ENCODE measurements around the gene SLC6A11. TPM values are rescaled to one million over a fixed set of nuclear protein-coding genes. Genes with fewer than 3 reads are reported as not detected.

Gene SLC6A11
- total RNA-seq, 4 donors from 2014 or later, result 0.21 to 1.4 TPM; not detected in 2

DNA sequence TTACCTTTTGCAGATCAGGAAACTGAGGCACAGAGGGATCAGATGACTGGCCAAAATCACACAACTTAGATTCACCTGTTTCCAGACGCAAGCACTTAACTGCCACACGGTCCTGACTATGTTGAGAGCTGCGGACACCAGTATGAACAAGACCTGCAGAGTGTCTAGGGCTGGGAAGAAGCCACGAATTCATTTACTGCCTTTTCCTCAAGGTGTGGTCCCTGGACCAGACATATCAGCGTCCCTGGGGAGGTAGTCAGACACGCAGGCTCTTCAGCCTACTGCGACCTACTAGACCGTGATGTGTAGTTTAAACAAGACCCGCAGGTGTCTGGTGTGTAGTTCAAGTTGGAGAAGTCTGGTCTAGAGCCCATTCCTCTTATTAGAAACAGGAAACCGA is 541 bp upstream of the SLC6A11 start:
- no peak overlapping the region for H3K4me3 ChIP-seq
- intact Hi-C loops (cut with DNase I; ENCODE audit: low total_unique reads), result no loop called here

GRCh38 chr3:10816863-10817253 is 830 bp downstream of the SLC6A11 start:
- TF ChIP-seq POLR2A (IDR thresholded peaks at IDR 0.05) (no peak), CTCF (IDR thresholded peaks at IDR 0.05) (no peak)
- Histone ChIP-seq H3K36me3 (no peaks in the 10 kb centered on the region), H3K4me3 (no peak overlapping the region), H3K9me3 (no peaks in the 10 kb centered on the region), H3K4me1 (no peaks in the 10 kb centered on the region), H3K27ac (no peak overlapping the region), H3K27me3 (no peaks in the 10 kb centered on the region)
- intact Hi-C loops (cut with DNase I; ENCODE audit: low total_unique reads), result no loop called here
- no peak for DNase-seq

More for the DNA sequence above, 541 bp upstream of the SLC6A11 start:
- Histone ChIP-seq H3K27me3 (no peaks in the 10 kb centered on the region), H3K4me1 (no peaks in the 10 kb centered on the region), H3K27ac (no peak overlapping the region), H3K9me3 (no peaks in the 10 kb centered on the region), H3K36me3 (no peaks in the 10 kb centered on the region)
- no peak for TF ChIP-seq CTCF (IDR thresholded peaks at IDR 0.05)
- no peak for TF ChIP-seq POLR2A (IDR thresholded peaks at IDR 0.05)
- DNase-seq, result no peak

- no peak for TF ChIP-seq CTCF (IDR thresholded peaks at IDR 0.05)
- TF ChIP-seq POLR2A (IDR thresholded peaks at IDR 0.05), result no peak
- no peaks in the 10 kb centered on the region for H3K9me3 ChIP-seq
- DNase-seq, result no peak
- no peak overlapping the region for H3K4me3 ChIP-seq
- H3K4me1 ChIP-seq, result no peaks in the 10 kb centered on the region
- H3K27ac ChIP-seq, result no peak overlapping the region
- intact Hi-C loops (cut with DNase I; ENCODE audit: low total_unique reads), result no loop called here
- H3K27me3 ChIP-seq, result no peaks in the 10 kb centered on the region
- H3K36me3 ChIP-seq, result no peaks in the 10 kb centered on the region
Measured at GRCh38 chr3:10817506-10817905, 1.5 kb downstream of the SLC6A11 start.

DNA sequence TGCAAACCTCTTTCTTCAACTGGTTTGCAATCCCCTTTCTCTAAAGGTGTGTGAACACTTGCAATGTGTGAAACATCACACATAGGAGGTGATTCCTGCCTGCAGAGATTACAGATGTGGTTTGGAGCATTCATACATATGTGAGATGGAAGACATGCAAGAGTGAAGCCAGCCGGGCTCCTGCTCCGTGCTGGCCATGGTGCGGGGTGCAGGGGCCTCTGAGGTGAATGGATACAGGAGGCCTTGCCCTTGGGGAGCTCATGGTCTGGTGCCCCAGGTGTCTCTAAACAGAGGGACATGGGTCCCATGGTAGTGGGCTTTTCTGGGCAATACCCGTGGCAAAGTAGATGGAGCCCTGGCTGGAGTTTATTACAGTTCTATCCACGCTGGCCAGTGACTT is 6.0 kb downstream of the SLC6A11 start:
- Histone ChIP-seq H3K27ac (no peak overlapping the region), H3K9me3 (no peaks in the 10 kb centered on the region), H3K36me3 (no peaks in the 10 kb centered on the region), H3K4me3 (no peak overlapping the region), H3K4me1 (no peaks in the 10 kb centered on the region), H3K27me3 (no peaks in the 10 kb centered on the region)
- no peak for TF ChIP-seq CTCF (IDR thresholded peaks at IDR 0.05)
- no peak for TF ChIP-seq POLR2A (IDR thresholded peaks at IDR 0.05)
- no peak for DNase-seq
- intact Hi-C loops (cut with DNase I; ENCODE audit: low total_unique reads), result no loop called here

- DNase-seq, result no peak
- no peak overlapping the region for H3K4me3 ChIP-seq
- no peak overlapping the region for H3K27ac ChIP-seq
- no peaks in the 10 kb centered on the region for H3K9me3 ChIP-seq
- no peak for TF ChIP-seq POLR2A (IDR thresholded peaks at IDR 0.05)
- TF ChIP-seq CTCF (IDR thresholded peaks at IDR 0.05), result no peak
- no peaks in the 10 kb centered on the region for H3K4me1 ChIP-seq
- H3K27me3 ChIP-seq, result no peaks in the 10 kb centered on the region
- H3K36me3 ChIP-seq, result no peaks in the 10 kb centered on the region
- intact Hi-C loops (cut with DNase I; ENCODE audit: low total_unique reads), result no loop called here
Measured at GRCh38 chr3:10822708-10823515, 6.9 kb downstream of the SLC6A11 start.

All from uterus (tissue), 4 donors.